ENCODE data around the gene CDK13.
"Not testable (repeated sequence)": the region's sequence is repeated elsewhere in the genome, so short reads cannot be mapped to it uniquely, and the experiment has no call there.

Gene CDK13

DNA sequence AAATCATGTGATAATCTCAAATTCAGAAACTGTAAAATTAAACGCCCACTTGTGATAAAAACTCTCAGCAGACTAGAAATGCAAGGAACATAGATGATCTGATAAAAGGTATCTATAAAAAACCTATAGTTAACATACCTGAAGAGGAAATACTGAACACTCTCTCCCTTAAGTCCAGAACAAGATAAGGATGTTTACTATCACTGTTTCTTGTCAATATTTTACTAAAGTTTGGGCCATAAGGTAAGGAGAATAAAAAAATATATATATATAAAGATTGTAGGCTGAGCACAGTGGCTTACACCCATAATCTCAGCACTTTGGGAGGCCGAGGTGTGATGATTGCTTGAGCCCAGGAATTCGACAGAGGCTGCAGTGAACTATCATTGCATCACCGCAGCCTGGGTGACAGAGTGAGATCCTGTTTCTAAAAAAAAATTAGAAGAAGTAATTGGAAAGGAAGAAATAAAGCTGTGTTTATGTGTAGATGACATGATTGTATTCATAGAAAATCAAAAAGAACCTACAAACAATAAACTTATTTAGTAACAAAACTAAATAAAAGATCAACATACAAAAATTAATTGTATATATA, 155.9 kb downstream of the CDK13 start:
- no peak for DNase-seq

DNA sequence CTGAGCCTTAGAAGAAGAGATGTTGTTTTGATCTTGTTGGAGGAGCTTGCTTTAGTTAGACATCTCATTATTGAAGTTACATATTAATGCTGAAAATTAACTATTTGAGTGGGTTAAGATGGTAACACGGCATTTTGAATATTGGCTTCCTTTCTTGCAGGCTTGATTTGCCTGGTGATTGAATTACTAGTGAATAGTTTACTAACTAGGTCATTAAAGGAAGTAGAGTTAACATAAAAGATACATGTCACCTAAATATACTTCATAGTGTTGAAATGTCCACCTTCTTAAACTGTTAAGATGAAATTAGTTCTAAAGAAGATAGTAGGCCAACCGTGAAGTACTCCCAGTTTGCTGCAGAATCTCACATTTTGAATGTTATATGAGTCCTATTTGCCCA, 165.9 kb downstream of the CDK13 start:
- DNase-seq = no peak

DNA sequence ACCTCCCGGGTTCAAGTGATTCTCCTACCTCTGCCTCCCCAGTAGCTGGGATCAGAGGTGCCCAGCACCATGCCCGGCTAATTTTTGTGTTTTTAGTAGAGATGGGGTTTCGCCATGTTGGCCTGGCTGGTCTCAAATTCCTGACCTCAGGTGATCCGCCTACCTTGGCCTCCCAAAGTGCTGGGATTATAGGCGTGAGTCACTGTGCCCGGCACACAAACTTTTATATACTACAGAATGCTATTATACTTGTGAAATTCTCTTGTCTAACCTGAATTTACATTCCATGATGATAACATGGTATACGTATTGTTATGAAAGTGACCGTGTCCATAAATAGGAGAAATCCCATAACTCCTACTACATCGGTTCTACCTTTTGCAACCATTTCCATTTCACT, 167.1 kb downstream of the CDK13 start:
- not testable (repeated sequence) for DNase-seq

DNA sequence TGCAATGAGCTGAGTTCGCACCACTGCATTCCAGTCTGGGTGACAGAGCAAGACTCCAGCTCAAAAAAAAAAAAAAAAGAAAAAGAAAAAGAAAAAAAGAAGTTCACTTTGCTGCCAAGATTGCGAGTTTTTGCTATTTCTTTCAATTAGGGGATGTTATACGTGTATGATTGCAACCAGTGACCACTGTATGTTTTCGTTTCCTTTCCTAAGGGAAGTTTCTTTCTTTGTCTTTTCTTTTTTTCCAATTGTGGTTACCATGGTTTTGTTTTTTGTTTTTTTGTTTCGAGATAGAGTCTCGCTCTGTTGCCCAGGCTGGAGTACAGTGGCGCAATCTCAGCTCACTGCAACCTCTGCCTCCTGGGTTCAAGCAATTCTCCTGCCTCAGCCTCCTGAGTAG, 168.1 kb downstream of the CDK13 start:
- DNase-seq = not testable (repeated sequence)

DNA sequence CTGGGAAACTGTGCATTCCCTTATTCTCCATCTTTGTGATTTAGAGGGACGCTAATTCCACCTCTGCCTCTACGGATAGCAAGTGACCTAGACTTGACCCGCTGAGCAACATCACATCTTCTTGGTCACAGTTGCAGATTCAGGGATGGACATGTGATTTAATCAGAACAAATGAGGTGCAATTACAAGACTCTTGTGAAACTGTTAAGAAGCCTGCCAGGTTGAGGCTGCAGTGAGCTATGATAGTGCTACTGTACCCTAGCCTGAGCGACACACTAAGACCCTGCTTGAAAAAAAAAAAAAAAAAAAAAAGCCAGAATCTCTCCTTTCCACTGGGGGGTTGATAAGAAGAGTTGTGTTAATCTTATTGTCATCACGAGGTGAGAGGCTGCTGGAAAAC, 170.0 kb downstream of the CDK13 start:
- DNase-seq = no peak

DNA sequence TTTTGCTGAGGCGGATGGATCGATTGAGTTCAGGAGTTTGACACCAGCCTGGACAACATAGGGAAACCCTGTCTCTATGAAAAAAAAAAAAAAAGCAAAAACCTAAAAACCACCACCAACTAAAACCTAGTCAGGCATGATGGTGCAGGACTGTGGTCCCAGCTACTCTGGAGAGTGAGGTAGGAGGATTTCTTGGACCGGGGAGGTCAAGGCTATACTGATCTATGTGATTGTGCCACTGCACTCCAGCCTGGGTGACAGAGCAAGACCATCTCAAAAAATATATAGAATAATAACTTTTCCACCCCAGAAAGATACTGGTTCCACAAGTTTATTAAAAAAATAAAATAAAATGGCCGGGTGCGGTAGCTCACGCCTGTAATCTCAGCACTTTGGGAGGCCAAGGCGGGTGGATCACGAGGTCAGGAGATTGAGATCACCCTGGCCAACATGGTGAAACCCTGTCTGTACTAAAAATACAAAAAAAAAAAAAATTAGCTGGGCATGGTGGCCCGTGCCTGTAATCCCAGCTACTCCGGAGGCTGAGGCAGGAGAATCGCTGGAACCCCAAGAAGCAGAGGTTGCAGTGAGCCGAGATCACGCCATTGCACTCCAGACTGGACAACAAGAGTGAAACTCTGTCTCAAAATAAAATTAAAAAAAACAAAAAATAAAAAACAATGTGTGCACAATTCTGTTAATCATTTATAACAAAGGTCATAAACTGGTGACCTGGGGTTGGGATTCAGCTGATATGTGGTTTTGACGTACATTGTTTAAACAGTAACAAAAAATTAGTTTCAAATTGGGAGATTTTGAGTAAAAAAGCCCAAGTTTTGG, 172.3 kb downstream of the CDK13 start:
- not testable (repeated sequence) for DNase-seq

DNA sequence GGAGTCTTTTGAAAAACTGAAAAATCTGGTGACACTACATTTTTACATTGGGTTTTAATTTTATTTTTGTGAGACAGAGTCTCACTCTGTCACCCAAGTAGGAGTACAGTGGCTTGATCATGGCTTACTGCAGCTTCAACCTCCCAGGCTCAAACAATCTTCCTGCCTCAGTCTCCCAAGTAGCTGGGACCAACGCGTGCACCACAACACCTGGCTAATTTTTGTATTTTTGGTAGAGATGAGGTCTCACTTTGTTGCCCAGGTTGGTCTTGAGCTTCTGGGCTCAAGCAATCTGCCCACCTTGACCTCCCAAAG, 172.8 kb downstream of the CDK13 start:
- DNase-seq = no peak

DNA sequence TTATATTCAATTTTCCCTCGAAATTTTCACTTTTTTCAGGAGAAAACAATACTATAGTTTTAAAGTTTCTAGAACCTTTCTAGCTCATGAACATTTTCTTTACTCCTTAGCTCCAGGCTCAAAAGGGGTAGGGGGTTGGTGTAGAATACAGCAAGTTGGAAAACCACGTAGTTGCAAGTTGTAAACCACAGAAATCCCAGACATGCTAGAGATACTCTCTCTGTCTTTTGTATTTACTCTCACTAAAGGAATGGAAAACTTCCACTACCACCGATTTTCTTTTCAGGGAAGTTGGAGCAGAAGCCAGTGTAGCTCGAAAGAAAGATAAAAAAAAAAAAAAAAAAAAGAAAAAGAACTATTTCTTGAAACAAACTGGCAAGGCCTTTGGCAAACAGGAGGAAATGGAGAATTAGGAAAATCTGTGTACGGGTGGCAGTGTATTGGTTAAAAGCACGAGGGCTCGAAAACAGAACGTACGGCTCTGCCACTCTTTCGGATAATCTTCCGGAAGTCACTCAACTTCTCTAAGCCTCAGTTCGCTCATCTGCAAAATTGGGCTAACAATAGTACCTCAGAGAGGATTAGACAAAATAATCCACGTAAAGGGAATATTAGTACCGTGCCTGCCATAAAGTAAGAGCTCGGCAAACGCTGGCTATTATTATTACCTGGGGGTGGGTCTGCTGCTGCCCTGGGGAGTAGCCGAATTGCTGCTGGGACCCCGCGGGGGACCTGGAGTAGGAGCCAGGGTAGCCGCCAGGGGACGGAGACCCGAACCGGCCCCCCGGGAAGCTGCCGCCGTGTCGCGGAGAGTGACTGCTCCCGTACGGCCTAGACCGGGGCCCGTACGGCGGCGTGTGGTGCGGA, 183.7 kb downstream of the CDK13 start:
- DNase-seq = no peak

DNA sequence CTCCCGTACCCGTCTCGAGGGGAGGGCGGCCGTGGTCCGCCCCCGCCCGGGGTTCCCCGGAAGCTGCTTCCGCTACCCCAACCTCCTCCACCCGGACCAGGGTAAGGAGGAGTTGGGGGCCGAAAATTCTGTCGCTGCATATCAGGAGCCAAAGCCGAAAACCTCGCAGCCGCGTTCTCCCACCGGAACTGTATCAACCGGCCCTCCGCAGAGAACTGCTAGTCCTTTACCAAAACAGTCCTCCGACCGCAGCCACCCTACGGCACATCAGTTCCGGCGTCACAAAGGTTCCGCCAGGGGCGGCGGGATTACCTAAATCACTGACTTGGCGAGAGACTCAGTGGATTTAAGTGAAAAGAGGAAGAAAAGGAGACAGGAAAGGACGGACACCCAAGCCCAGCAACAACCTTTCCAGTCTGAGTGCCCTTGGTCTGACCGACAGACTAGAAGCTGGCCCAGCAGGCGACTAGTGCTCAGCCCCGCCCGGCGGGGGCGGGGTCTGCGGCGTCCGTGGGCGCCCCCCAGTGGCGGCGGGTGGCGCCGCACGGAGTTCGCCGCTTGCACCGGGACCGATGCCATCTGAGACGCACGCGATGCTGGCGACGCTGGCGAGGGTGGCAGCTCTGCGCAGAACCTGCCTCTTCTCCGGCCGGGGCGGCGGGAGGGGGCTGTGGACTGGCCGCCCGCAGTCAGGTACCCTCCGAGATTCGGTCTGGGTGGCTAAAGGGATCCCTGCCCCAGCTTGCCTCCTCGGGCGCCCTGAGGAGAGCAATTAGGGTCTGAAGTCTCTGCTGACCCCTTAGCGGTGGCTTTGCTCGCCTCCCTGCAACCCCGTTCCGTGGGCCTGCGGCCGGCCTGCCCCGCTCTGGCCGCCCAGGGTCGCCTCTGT, 184.6 kb downstream of the CDK13 start, which contains the start of the genes MPLKIP and SUGCT:
Gene MPLKIP (minus strand): TSS at position 195 of the 889 bp plus-strand sequence. CDS start 55 bp downstream, at position 140.
Gene SUGCT (plus strand): TSS at position 578 of the 889 bp plus-strand sequence.
- peak; percentile 68 for DNase-seq

DNA sequence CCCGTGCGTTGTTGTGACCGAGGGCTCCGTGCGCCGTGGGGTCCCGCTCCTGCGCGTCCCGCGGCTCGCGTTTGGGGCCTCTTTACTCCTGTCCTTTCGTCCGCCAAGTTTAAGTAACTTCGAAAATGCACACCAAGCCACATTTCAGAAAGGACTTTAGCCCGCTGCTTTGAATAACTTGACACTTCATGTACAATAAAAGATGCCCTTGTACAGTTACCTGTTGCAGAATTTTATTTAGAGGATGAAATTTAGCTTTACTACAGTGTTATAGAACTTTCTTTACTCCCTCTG, 185.2 kb downstream of the CDK13 start:
- DNase-seq = no peak

DNA sequence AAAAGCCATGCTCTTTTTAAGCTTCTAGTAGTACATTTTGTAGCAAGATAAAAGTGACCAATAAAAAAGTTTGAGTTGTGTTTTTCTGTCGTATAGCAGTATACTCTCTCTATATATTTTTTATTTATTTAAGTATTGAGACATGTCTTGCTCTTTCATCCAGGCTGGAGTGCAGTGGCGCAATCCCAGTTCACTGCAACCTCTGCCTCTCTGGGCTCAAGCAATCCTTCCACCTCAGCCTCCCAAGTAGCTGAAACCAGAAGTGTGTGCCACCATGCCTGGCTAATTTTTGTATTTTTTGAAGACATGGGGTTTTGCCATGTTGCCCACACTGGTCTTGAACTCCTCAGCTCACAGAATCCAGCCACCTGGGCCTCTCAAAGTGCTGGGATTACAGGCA, 187.5 kb downstream of the CDK13 start:
- no peak for DNase-seq

DNA sequence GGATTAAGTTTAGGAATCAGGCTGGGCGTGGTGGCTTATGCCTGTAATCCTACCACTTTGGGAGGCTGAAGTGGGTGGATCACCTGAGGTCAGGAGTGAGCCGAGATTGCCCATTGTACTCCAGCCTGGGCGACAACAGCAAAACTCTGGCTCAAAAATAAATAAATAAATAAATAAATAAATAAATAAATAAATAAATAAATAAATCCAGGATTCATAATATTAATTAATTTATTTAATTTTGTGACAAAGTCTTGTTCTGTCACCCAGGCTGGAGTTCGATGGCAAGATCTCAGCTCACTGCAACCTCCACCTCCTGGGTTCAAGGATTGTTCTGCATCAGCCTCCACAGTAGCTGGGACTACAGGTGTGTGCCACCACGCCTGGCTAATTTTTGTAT, 188.9 kb downstream of the CDK13 start:
- no peak for DNase-seq

DNA sequence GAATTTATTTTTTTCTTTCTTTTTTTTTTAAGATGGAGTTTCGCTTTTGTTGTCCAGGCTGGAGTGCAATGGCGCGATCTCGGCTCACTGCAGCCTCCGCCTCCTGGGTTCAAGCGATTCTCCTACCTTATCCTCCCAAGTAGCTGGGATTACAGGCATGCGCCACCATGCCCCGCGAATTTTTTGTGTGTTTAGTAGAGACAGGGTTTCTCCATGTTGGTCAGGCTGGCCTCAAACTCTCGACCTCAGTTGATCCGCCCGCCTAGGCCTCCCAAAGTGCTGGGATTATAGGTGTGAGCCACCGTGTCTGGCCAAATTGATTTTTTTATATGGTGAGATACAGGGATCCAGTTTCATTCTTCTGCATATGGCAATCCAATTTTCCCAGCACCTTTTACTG, 189.8 kb downstream of the CDK13 start:
- DNase-seq = not testable (repeated sequence)

DNA sequence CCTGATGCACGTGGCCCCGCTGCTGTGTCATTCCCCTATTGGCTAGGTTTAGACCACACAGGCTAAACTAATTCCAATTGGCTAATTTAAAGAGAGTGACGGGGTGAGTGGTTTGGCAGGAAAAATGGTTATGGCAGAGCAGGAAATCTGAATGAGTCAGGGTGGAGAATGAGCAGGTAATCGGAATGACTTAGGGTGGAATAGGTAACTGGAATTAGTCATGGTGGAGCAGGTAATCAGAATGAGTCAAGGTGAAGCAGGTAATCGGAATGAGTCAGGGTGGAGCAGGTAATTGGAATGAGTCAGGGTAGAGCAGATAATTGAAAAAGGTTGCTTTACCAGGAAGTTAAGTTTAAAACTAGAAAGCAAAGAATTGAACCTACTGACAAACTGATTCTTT, 191.9 kb downstream of the CDK13 start:
- not testable (repeated sequence) for DNase-seq

DNA sequence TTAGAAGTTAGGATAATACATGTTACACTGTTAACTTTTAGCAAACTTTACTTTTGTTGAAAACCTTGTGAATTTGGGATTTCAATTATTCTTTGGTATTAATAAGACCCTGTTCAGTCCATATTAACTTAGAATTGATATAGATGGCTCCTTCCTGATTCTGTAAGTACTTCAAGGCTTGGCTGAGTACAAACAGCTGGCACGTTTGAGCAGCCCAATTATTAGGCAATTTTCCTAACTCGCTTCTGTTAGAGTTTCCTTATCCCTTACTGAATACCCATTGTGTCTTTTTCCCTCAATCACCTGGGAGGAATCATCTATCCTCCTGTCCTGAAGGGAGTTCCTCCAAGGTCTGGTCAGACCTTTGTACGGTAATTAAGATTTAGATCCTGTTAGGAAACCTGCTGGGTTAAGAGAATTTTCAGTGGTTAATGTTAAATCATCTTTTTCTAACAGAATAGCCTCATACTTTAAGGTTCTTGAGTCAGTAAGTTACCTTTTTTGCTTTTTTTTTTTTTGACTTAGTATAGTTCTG, 195.6 kb downstream of the CDK13 start:
- DNase-seq = not testable (repeated sequence)

DNA sequence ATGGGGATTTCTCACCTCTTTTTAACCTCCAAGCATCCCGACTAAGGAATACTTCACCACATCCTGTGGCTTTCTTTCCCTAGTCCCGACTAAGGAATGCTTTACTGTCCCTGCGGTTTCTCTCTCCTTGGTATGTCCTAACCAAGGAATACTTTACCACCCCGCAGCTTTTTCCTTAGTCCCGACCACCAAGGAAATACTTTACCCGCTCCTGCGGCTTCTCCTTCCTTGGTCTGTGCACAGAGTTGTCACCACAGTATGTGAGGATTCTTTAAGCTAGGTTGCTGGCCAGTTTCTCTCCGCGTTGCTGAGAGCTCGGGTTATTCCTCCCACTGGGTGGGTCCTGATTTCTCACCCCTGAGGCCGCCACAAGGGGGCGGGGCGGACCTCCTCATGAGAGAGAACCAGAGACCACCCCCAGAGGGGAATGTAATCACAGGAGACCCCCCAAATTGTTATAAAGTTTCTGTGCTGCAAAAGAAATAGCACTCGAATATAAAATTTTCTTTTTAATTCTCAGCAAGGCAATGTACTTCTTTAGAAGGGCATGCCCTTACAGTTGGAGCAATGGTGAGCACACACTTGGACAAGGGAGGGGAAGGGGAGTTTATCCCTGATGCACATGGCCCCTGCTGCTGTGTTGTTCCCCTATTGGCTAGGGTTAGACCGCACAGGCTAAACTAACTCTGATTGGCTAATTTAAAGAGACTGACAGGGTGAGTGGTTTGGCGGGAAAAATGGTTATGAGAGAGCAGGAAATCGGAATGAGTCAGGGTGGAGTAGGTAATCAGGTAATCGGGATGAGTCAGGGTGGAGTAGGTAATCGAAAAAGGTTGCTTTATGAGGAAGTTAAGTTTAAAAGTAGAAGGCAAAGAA, 197.6 kb downstream of the CDK13 start:
- DNase-seq = no peak

DNA sequence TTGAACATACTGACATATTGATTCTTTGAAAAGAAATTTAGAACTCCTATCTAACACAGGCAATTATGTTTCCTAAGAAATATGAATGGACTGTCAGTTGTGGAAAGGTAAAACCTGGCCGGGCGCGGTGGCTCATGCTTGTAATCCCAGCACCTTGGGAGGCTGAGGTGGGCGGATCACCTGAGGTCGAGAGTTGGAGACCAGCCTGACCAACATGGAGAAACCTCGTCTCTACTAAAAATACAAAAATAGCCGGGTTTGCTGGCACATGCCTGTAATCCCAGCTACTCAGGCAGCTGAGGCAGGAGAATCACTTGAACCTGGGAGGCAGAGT, 198.2 kb downstream of the CDK13 start:
- DNase-seq = not testable (repeated sequence)

DNA sequence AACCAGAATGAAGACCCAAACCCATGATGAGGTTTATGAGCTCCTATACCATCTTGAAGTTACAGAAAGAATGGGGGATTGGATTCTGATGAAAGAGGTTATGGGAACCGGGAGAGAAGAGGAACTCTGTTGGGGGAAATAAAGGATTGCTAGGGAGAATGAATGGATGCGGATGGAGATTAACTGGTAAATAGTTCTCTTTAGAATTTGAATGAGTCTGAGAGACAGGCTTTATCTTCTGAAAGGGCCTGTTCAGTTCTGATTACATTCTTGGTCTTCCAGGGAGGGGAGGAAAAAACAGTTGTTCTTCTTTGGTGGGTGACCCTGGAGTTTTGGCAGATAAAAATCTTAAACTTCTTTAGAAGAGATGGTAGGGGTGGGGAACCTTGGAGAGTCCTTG, 198.6 kb downstream of the CDK13 start:
- no peak for DNase-seq
